Right lobe of liver (tissue), 6 donors: ENCODE measurements around the gene SIRT2. TPM values are rescaled to one million over a fixed set of nuclear protein-coding genes. Genes with fewer than 3 reads are reported as not detected.

Experiments used
- ATAC-seq, 4 donors: fragments of 200-7000 bp; cut with Tn5 transposase; one replicate each; pipeline ENCODE4 v1.9.1; 2020; ENCODE audit warnings: mild to moderate bottlenecking in 4 of 4, moderate library complexity in 4 of 4
- DNase-seq, 3 donors: peaks; one replicate each; pipeline ENCODE4 v3.0.0-alpha.2; 2020
- H3K27ac ChIP-seq, 3 donors: fragments of 200-600 bp; one replicate each; pipeline ENCODE4 v1.8.0; 2022
- H3K27me3 ChIP-seq, 2 donors: fragments of 200-600 bp; one replicate each; pipeline ENCODE4 v1.8.0; 2022
- H3K36me3 ChIP-seq, 4 donors: fragments of 200-600 bp; sonication (generic) in 1 of 4; one replicate each; pipeline versions ENCODE4 v1.5.1 to v1.8.0; 2017 to 2022; ENCODE audit warnings: control low read depth in 1 of 4
- H3K4me1 ChIP-seq, 4 donors: fragments of 200-600 bp; sonication (generic) in 1 of 4; one replicate each; pipeline versions ENCODE4 v1.5.1 to v1.8.0; 2017 to 2022; ENCODE audit warnings: control low read depth in 1 of 4
- H3K4me3 ChIP-seq, 3 donors: fragments of 200-600 bp; one replicate each; pipeline ENCODE4 v1.8.0; 2022
- H3K9me3 ChIP-seq, 4 donors: fragments of 200-600 bp; sonication (generic) in 1 of 4; one replicate each; pipeline versions ENCODE4 v1.5.1 to v1.8.0; 2017 to 2022; ENCODE audit warnings: control low read depth in 1 of 4
- POLR2A ChIP-seq: fragments of 450-650 bp; IDR thresholded peaks from one replicate; pipeline ENCODE4 v1.6.1; 2017; ENCODE audit warnings: antibody characterized with exemption, mild to moderate bottlenecking
- WGBS: methylation state at CpG from one replicate; pipeline ENCODE4 v1.1.6; 2018; ENCODE audit warnings: low coverage, low lambda C conversion rate; ENCODE audit not compliant: insufficient coverage; ENCODE audit errors: missing lambda C conversion rate; 5-methylcytosine and 5-hydroxymethylcytosine counted together
- intact Hi-C, 2 donors: fragments of 100-400 bp; cut with DNase I; formaldehyde crosslinking; loops; one replicate each; pipeline versions ENCODE4 v1.11.2 to v1.14.1; 2022
- total RNA-seq, 6 experiments: library from RNA; depleted of rRNA in 2 of 6; stranded (reverse); fragments of >200 nt in 2 of 6; fragmentation: NEBNext Ultra II Directional in 3 of 6; extraction: Animal tissue kit (Norgen Biotek cat#: 25700) in 3 of 6; gene quantifications; one replicate each; pipeline versions ENCODE4 v1.1.0 to v1.2.4, GENCODE V29; 2016 to 2023
- TF ChIP-seq, protein P1 (sequence below), 4 donors: fragments of 200-600 bp in 3 of 4; fragments of 450-650 bp in 1 of 4; IDR thresholded peaks; one replicate each; pipeline versions ENCODE4 v1.5.1 to v1.8.0; 2016 to 2022; ENCODE audit warnings: antibody characterized with exemption in 4 of 4, mild to moderate bottlenecking in 2 of 4
- donor health status: DM: no; HTN: yes; CAD: no.
- donor health status: DM: no; HTN: no; CAD: no.
- donor health status: DM: no; HTN: no; CAD: no.
- donor health status: DM: no; HTN: yes; CAD: no.
- donor health status: DM: no; HTN: yes; CAD: no.

The SIRT2 gene
- total RNA-seq, 6 experiments from 2014 or later, result 28.6 to 62.0 (median 32.5) TPM

DNA sequence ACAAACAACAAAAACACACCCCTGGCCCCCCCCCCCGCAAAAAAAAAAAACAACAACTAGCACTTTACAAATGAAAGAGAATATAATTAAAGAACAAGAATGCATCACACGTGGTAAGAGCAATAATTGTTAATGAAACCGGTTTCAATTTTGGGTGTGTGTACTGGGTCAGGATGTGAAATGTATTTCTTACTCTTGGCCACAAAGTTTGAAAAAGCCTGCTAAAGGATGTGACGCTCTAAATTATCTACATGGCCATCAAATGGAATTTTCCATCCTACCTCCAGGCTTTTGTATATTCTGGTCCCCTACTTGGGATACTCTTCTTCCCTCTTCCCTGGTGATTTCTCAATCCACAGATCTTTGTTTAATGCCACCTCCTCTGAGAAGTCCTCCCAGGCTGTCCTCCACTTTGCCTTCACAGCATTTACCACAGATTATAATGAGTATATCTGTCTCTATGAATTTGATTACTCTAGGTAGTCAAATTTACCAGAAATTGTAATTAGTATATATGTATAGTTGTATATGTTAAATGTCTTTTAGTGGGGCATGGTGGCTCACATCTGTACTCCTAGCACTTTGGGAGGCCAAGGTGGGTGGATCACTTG lies 29.1 kb upstream of the SIRT2 start:
- no peak overlapping the region for H3K27ac ChIP-seq
- no peak overlapping the region for H3K4me3 ChIP-seq
- ATAC-seq, result no peak
- intact Hi-C loops, result no loop called here
- H3K4me1 ChIP-seq, result peaks cover 0 to 16% (median 3%) of the 10 kb centered on the region in 4 donors
- peaks cover 0 to 17% (median 8%) of the 10 kb centered on the region in 4 donors for H3K36me3 ChIP-seq
- no peak for DNase-seq
- H3K27me3 ChIP-seq, result no peaks in the 10 kb centered on the region
- H3K9me3 ChIP-seq, result no peaks in the 10 kb centered on the region
- TF ChIP-seq POLR2A, result no peak
- TF ChIP-seq, protein P1, sequence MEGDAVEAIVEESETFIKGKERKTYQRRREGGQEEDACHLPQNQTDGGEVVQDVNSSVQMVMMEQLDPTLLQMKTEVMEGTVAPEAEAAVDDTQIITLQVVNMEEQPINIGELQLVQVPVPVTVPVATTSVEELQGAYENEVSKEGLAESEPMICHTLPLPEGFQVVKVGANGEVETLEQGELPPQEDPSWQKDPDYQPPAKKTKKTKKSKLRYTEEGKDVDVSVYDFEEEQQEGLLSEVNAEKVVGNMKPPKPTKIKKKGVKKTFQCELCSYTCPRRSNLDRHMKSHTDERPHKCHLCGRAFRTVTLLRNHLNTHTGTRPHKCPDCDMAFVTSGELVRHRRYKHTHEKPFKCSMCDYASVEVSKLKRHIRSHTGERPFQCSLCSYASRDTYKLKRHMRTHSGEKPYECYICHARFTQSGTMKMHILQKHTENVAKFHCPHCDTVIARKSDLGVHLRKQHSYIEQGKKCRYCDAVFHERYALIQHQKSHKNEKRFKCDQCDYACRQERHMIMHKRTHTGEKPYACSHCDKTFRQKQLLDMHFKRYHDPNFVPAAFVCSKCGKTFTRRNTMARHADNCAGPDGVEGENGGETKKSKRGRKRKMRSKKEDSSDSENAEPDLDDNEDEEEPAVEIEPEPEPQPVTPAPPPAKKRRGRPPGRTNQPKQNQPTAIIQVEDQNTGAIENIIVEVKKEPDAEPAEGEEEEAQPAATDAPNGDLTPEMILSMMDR (IDR thresholded peaks at IDR 0.05), result no peak
- WGBS, result 57% methylated on average over 3 of the region's 4 CpGs

DNA sequence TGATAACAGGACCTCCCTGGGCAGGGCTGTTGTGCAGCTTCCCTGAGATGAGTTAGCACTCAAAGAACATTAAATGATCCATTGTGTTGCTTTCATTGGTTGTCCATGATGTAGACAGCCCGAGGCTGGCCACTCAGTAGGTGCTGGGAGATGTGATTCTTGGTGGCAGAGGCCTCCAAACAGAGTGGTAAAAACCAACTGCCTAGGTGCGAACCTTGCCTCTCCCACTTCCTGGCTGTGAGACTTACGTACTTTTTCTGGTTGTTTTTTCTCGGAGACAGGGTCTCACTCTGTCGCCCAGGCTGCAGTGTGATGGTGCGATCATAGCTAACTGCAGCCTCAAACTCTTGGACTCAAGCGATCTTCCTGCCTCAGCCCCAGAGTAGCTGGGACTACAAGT lies 25.0 kb upstream of the SIRT2 start:
- Histone ChIP-seq H3K9me3 (no peaks in the 10 kb centered on the region), H3K4me1 (peaks cover 0 to under 1% (median 0%) of the 10 kb centered on the region in 4 donors), H3K36me3 (peaks cover 0 to 17% (median 6%) of the 10 kb centered on the region in 4 donors), H3K27ac (no peak overlapping the region), H3K27me3 (no peaks in the 10 kb centered on the region), H3K4me3 (no peak overlapping the region)
- intact Hi-C loops, result no loop called here
- DNase-seq (peak in 2 of 3 donors; percentile 9 to 24), ATAC-seq (peak in 1 of 4 donors; percentile 27)
- TF ChIP-seq, protein P1 (IDR thresholded peaks at IDR 0.05), result no peak
- no peak for TF ChIP-seq POLR2A
- 83% methylated on average over 5 of the region's 7 CpGs for WGBS

- no peak for ATAC-seq
- Histone ChIP-seq H3K4me1 (no peaks in the 10 kb centered on the region), H3K9me3 (no peaks in the 10 kb centered on the region), H3K36me3 (peaks cover 0 to 17% (median 6%) of the 10 kb centered on the region in 4 donors), H3K4me3 (no peak overlapping the region), H3K27ac (no peak overlapping the region), H3K27me3 (no peaks in the 10 kb centered on the region)
- intact Hi-C loops, result no loop called here
- TF ChIP-seq, protein P1 (IDR thresholded peaks at IDR 0.05), result no peak
- no peak for TF ChIP-seq POLR2A
- DNase-seq, result no peak
- no CpG with 5 or more reads among the region's 5 CpGs for WGBS
These were observed 23.1 kb upstream of the SIRT2 start for GRCh38 chr19:38922482-38922881.

DNA sequence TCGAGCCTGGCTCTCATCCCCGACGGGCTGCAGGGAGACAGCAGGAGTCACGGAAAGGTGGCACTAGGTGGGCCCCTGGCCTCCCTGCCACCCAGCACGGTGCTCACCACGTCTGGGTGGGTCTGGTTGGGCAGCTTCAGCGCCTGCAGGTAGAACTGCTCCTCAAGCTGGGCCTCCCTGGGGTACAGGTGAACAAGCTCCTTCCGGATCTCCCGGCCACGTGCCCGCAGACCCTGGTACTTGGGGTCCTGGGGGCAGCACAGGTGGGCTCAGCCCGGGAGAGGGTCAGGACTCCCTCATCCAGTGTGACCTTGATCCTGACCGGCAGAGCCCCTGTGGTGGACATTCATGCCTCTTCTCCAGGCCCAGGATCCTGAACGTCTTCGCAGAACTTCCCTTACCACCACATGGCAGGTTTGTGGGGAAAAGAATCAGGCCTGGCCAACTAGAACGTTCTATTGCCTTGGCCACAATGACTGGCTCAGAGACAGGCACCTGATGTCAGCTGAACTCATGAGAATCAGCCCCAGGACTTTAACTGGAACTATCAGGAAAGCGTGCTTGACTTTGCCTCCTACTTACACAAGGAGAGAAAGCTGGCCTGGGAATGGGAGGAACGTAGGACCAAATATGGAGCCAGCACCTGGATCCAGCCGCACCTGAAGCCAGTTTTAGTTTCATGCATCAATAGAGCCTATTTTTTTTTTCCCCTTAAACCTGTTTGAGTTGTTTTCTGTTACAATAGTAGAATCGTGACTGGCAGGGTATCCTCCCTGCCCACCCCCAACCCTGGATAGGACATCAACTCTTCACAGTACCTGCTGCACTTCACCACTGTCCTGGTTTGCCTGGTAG lies 22.2 kb upstream of the SIRT2 start:
- H3K36me3 ChIP-seq, result peaks cover 0 to 17% (median 6%) of the 10 kb centered on the region in 4 donors

More for the DNA sequence above, 22.2 kb upstream of the SIRT2 start:
- DNase-seq (peak in 2 of 3 donors; percentile 9 to 37), ATAC-seq (no peak)
- WGBS, result 94% methylated on average over 5 of the region's 20 CpGs
- H3K9me3 ChIP-seq, result no peaks in the 10 kb centered on the region
- H3K4me1 ChIP-seq, result no peaks in the 10 kb centered on the region
- intact Hi-C loops, result no loop called here
- no peak overlapping the region for H3K27ac ChIP-seq
- no peak overlapping the region for H3K4me3 ChIP-seq
- TF ChIP-seq, protein P1 (IDR thresholded peaks at IDR 0.05), result no peak
- TF ChIP-seq POLR2A, result no peak
- no peaks in the 10 kb centered on the region for H3K27me3 ChIP-seq
